K562 (cell line): ENCODE data around the gene NMNAT1. TPM values are rescaled to one million over a fixed set of nuclear protein-coding genes. Genes with fewer than 3 reads are reported as not detected.

Source experiments
- ATAC-seq: fragments of 200-7000 bp; cut with Tn5 transposase; 3 replicates; pipeline ENCODE4 v1.9.1; 2020; ENCODE audit warnings: moderate library complexity
- BruUV-seq: library from RNA; stranded (reverse); fragments of 400-500 nt; replicated peaks from 2 replicates; lab custom pipeline; 2021; lab: Mats Ljungman, UMichigan
- CTCF ChIA-PET: fragments of 300-600 bp; formaldehyde crosslinking; extraction: SDS; loops from one replicate; lab custom pipeline; 2021; ENCODE audit warnings: low intra/inter-chr PET ratio; lab: Yijun Ruan, JAX
- POLR2A ChIA-PET: fragments of 300-600, 350-650 bp; sonication (Branson Sonifier 250); formaldehyde crosslinking; extraction: SDS; loops from one replicate; lab custom pipeline; 2021; ENCODE audit warnings: antibody characterized with exemption, inconsistent platforms; lab: Yijun Ruan, JAX
- DNase-seq, 4 experiments: peaks; one replicate each; pipeline versions ENCODE4 v3.0.0 to v3.0.0-alpha.2; 2011 to 2018; ENCODE audit warnings: low spot score in 3 of 4, mixed read lengths in 3 of 4; ENCODE audit errors: extremely low read depth in 1 of 4
- FAIRE-seq: peaks from 2 replicates; lab custom pipeline; 2011; peaks lifted over from hg19 to GRCh38; lab: Jason Lieb, UNC
- H2AFZ ChIP-seq: 2 replicates; pipeline ENCODE4 v1.6.0; 2011; ENCODE audit warnings: low read depth, low read length, control low read depth, inconsistent platforms
- H3K27ac ChIP-seq: fragments of 200-600 bp; 3 replicates; pipeline ENCODE4 v1.8.0; 2011; ENCODE audit warnings: low read depth, mild to moderate bottlenecking, control low read depth, inconsistent platforms, low read length, moderate library complexity, mixed read lengths; ENCODE audit errors: extremely low read depth
- H3K27me3 ChIP-seq, 2 experiments: fragments of 300-600 bp in 1 of 2; 2 replicates in 1 of 2; 3 replicates in 1 of 2; pipeline versions ENCODE4 v1.6.0 to v1.8.0; 2011; ENCODE audit warnings: inconsistent platforms in 2 of 2, low read length in 2 of 2, mild to moderate bottlenecking in 1 of 2, mixed read lengths in 1 of 2, moderate library complexity in 1 of 2; ENCODE audit not compliant: control insufficient read depth in 2 of 2, insufficient read depth in 2 of 2
- H3K36me3 ChIP-seq: fragments of 300-600 bp; 3 replicates; pipeline ENCODE4 v1.8.0; 2011; ENCODE audit warnings: mild to moderate bottlenecking, low read length, inconsistent platforms; ENCODE audit not compliant: control insufficient read depth, insufficient read depth
- H3K4me1 ChIP-seq, 2 experiments: fragments of 200-600 bp in 1 of 2; replicated peaks in 1 of 2; 2 replicates in 1 of 2; 3 replicates in 1 of 2; pipeline versions ENCODE4 v1.5.1 to v1.8.0; 2011; ENCODE audit warnings: inconsistent platforms in 2 of 2, low read length in 2 of 2, mild to moderate bottlenecking in 1 of 2, mixed read lengths in 1 of 2, moderate library complexity in 1 of 2; ENCODE audit not compliant: control insufficient read depth in 2 of 2, insufficient read depth in 2 of 2
- H3K4me2 ChIP-seq: 2 replicates; pipeline ENCODE4 v1.6.1; 2011; ENCODE audit warnings: low read length, control low read depth, inconsistent platforms, mixed read lengths; ENCODE audit not compliant: insufficient read depth
- H3K4me3 ChIP-seq: fragments of 200-600 bp; sonication (generic), shearing (Covaris generic); 2 replicates; pipeline ENCODE4 v1.5.1; 2016; ENCODE audit warnings: control low read depth, inconsistent platforms
- H3K79me2 ChIP-seq: fragments of 200-600 bp; 3 replicates; pipeline ENCODE4 v1.8.0; 2011; ENCODE audit warnings: low read length, inconsistent platforms; ENCODE audit not compliant: control insufficient read depth, insufficient read depth
- H3K9ac ChIP-seq, 2 experiments: 2 replicates each; pipeline versions ENCODE4 v1.6.0 to v1.6.1; 2011; ENCODE audit warnings: low read depth in 2 of 2, low read length in 2 of 2, control low read depth in 1 of 2, inconsistent platforms in 1 of 2, mild to moderate bottlenecking in 1 of 2, mixed read lengths in 1 of 2; ENCODE audit not compliant: insufficient read depth in 1 of 2
- H3K9me1 ChIP-seq: one replicate; pipeline ENCODE4 v1.6.0; 2011; ENCODE audit warnings: inconsistent platforms, mild to moderate bottlenecking, low read length, moderate library complexity; ENCODE audit not compliant: control insufficient read depth, insufficient read depth
- H3K9me3 ChIP-seq: replicated peaks from 2 replicates; pipeline ENCODE4 v1.5.1; 2011; ENCODE audit warnings: low read depth, low read length, inconsistent platforms; ENCODE audit not compliant: control insufficient read depth, insufficient read depth
- H4K20me1 ChIP-seq: replicated peaks from 2 replicates; pipeline ENCODE4 v1.6.1; 2011; ENCODE audit warnings: low read length, inconsistent platforms, mixed read lengths; ENCODE audit not compliant: control insufficient read depth, insufficient read depth
- ARID4B ChIP-seq: sonication (generic); formaldehyde crosslinking; IDR thresholded peaks from 2 replicates; pipeline ENCODE4 v1.8.0; 2022; ENCODE audit warnings: mild to moderate bottlenecking, missing genetic modification reagents
- BACH1 ChIP-seq: fragments of 200-800 bp; sonication (Bioruptor generic); IDR thresholded peaks from 2 replicates; pipeline ENCODE4 v1.6.1; 2016; ENCODE audit warnings: missing genetic modification characterization, missing compliant biosample characterization
- CBX8 ChIP-seq: fragments of 200-600 bp; sonication (generic); IDR thresholded peaks from 2 replicates; pipeline ENCODE4 v1.6.1; 2012; ENCODE audit warnings: borderline replicate concordance, mixed run types, low read depth, mild to moderate bottlenecking, moderate library complexity, mixed read lengths, low read length, control low read depth, inconsistent platforms; ENCODE audit not compliant: poor library complexity, severe bottlenecking; ENCODE audit errors: extremely low read depth
- KDM4B ChIP-seq, 2 experiments: fragments of 450-650 bp in 1 of 2; sonication (generic) in 1 of 2; IDR thresholded peaks; 2 replicates each; pipeline ENCODE4 v1.6.1; 2016 to 2017; ENCODE audit warnings: borderline replicate concordance in 2 of 2, antibody characterized with exemption in 1 of 2, low read depth in 1 of 2, mild to moderate bottlenecking in 1 of 2
- MEF2A ChIP-seq: IDR thresholded peaks from 2 replicates; pipeline ENCODE4 v1.6.1; 2011; ENCODE audit warnings: low read depth, mild to moderate bottlenecking, low read length, moderate library complexity; ENCODE audit not compliant: control insufficient read depth
- MXD1 ChIP-seq: fragments of 250-450 bp; sonication (Bioruptor Pico); IDR thresholded peaks from 2 replicates; pipeline ENCODE4 v1.8.0; 2021; ENCODE audit warnings: borderline replicate concordance, mild to moderate bottlenecking, moderate library complexity; ENCODE audit not compliant: poor library complexity, severe bottlenecking
- MYNN ChIP-seq, 2 experiments: sonication (generic); formaldehyde crosslinking in 1 of 2; IDR thresholded peaks; 2 replicates each; pipeline versions ENCODE4 v1.5.0 to v1.6.1; 2016 to 2020; ENCODE audit warnings: antibody characterized with exemption in 1 of 2, missing genetic modification reagents in 1 of 2
- SIN3B ChIP-seq: fragments of 450-650 bp; IDR thresholded peaks from 2 replicates; pipeline ENCODE4 v1.6.1; 2017; ENCODE audit warnings: low read depth, mild to moderate bottlenecking, moderate library complexity
- SMARCE1 ChIP-seq: fragments of 450-650 bp; IDR thresholded peaks from 2 replicates; pipeline ENCODE4 v1.7.1; 2016; ENCODE audit warnings: mild to moderate bottlenecking
- SRF ChIP-seq, 2 experiments: fragments of 250-450, 450-650 bp in 1 of 2; sonication (Bioruptor Pico) in 1 of 2; sonication (generic) in 1 of 2; formaldehyde crosslinking; IDR thresholded peaks; 2 replicates each; pipeline versions ENCODE4 v1.5.0 to v1.5.1; 2020 to 2022; ENCODE audit warnings: mild to moderate bottlenecking in 1 of 2, missing genetic modification reagents in 1 of 2
- TBP ChIP-seq: optimal IDR thresholded peaks from 2 replicates; pipeline ENCODE3; 2011; ENCODE audit warnings: low read depth, low read length, improper control_type of control experiment
- WGBS: fragments of 100-300 bp; shearing (Covaris generic); methylation state at CpG from one replicate; pipeline ENCODE4 v1.1.6; 2016; ENCODE audit warnings: low coverage, mixed read lengths; ENCODE audit not compliant: insufficient coverage; ENCODE audit errors: missing lambda C conversion rate; 5-methylcytosine and 5-hydroxymethylcytosine counted together
- in situ Hi-C: fragments of 300-500 bp; cut with MboI; formaldehyde crosslinking; loops from 4 replicates; pipeline ENCODE4 v1.15.0; 2018; ENCODE audit warnings: inconsistent platforms, mixed read lengths
- intact Hi-C: fragments of 100-400 bp; cut with micrococcal nuclease; formaldehyde crosslinking; loops from 2 replicates; pipeline ENCODE4 v1.14.2; 2022
- polyA plus RNA-seq, 8 experiments: library from polyadenylated mRNA; depleted of rRNA in 4 of 8; stranded (reverse) in 5 of 8; unstranded in 3 of 8; fragments of >200 nt; fragmentation: Nextera tagmentation in 2 of 8; fragmentation: Illumina TruSeq in 1 of 8; extraction: Ambion mirVana in 2 of 8; extraction: Trizol in 1 of 8; gene quantifications; 2 replicates each; pipeline versions ENCODE4 v1.2.1 to v1.2.3, GENCODE V29; 2011 to 2014; ENCODE audit warnings: inconsistent platforms in 1 of 8, missing spikeins in 1 of 8
- total RNA-seq, 7 experiments: library from RNA; depleted of rRNA in 6 of 7; stranded (reverse); fragments of >200 nt in 6 of 7; fragmentation: Illumina TruSeq in 2 of 7; extraction: Trizol in 2 of 7; gene quantifications; 2 replicates each; pipeline versions ENCODE4 v1.2.1 to v1.2.3, GENCODE V29; 2011 to 2021; ENCODE audit warnings: low replicate concordance in 1 of 7
- TF ChIP-seq, protein P1 (sequence below): fragments of 250-450 bp; sonication (Bioruptor Pico); IDR thresholded peaks from 2 replicates; pipeline ENCODE4 v1.8.0; 2021; ENCODE audit warnings: moderate library complexity, mild to moderate bottlenecking, inconsistent platforms

Gene NMNAT1
- total and polyA plus RNA-seq, 9 of the 15 experiments (the other 6 are each of a cell fraction or from before 2014, with no cell fraction given), result 5.1 to 14.6 (median 12.1) TPM

DNA sequence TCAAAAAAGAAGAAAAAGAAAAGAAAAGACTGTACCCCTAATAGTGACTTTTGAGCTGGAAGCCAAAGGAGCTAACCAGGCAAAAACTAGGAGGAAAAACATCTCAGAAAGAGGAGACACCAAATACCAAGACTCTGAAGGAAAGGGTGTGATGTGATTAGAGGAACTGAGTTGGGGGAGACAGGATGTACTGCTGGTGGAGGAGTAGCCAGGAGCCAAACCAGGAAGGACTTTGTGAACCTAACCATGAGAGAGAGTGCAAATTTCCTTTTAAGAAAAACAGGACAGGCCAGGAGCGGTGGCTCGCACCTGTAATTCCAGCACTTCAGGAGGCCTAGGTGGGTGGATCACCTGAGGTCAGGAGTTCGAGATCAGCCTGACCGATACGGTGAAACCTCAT is 49.6 kb downstream of the NMNAT1 start:
- Histone ChIP-seq H4K20me1 (no peaks in the 10 kb centered on the region), H3K27me3 (peaks cover 10 to 18% of the 10 kb centered on the region in 2 experiments; a peak in 4 of 5 replicates), H3K9me1 (no peaks in the 10 kb centered on the region), H3K9ac (no peak overlapping the region), H3K36me3 (no peaks in the 10 kb centered on the region), H3K79me2 (no peaks in the 10 kb centered on the region)
- no TSS peak for BruUV-seq
- 17% methylated on average over 5 of the region's 5 CpGs for WGBS
- intact Hi-C loops, result no loop called here
- no peak for TF ChIP-seq ARID4B (CRISPR knock-in tag)
- no peak for TF ChIP-seq SMARCE1
- no peak for TF ChIP-seq MYNN (IDR thresholded peaks at IDR 0.05)
- TF ChIP-seq MYNN (CRISPR knock-in tag; IDR thresholded peaks at IDR 0.05), result no peak
- TF ChIP-seq SIN3B, result no peak
- TF ChIP-seq BACH1, result no peak
- TF ChIP-seq MXD1 (CRISPR knock-in tag), result no peak
- TF ChIP-seq CBX8, result no peak
- no peak for TF ChIP-seq KDM4B (IDR thresholded peaks at IDR 0.05; ENCODE audit: borderline replicate concordance in 2 of 2, low read depth in 1 of 2)
- TF ChIP-seq SRF (CRISPR knock-in tag; IDR thresholded peaks at IDR 0.05), result no peak
- TF ChIP-seq MEF2A, result no peak
- TF ChIP-seq TBP, result no peak
- TF ChIP-seq, protein P1, sequence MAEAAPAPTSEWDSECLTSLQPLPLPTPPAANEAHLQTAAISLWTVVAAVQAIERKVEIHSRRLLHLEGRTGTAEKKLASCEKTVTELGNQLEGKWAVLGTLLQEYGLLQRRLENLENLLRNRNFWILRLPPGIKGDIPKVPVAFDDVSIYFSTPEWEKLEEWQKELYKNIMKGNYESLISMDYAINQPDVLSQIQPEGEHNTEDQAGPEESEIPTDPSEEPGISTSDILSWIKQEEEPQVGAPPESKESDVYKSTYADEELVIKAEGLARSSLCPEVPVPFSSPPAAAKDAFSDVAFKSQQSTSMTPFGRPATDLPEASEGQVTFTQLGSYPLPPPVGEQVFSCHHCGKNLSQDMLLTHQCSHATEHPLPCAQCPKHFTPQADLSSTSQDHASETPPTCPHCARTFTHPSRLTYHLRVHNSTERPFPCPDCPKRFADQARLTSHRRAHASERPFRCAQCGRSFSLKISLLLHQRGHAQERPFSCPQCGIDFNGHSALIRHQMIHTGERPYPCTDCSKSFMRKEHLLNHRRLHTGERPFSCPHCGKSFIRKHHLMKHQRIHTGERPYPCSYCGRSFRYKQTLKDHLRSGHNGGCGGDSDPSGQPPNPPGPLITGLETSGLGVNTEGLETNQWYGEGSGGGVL (CRISPR knock-in tag), result no peak
- TF ChIP-seq, all 486 proteins: peak for 0
- FAIRE-seq (no peak), ATAC-seq (no peak), DNase-seq (no peak)
- in situ Hi-C loops, result no loop called here
- ChIA-PET POLR2A (interaction anchor here (0.5 to 1.4 kb wide), 4 partner anchors 8 to 198 kb away, joined by 3 to 6 read pairs (median 4); no protein-coding TSS in a partner anchor), CTCF (no interaction called here)
- H2AFZ ChIP-seq, result no peak overlapping the region
- no peak overlapping the region for H3K4me2 ChIP-seq
- H3K9me3 ChIP-seq, result no peaks in the 10 kb centered on the region
- H3K27ac ChIP-seq, result no peak overlapping the region
- H3K4me1 ChIP-seq, result peaks cover 0 to 12% of the 10 kb centered on the region in 2 experiments; a peak in 1 of 5 replicates
- H3K4me3 ChIP-seq, result no peak overlapping the region
